ENCODE results near the gene TMEM258.

- TF ChIP-seq, protein P1, sequence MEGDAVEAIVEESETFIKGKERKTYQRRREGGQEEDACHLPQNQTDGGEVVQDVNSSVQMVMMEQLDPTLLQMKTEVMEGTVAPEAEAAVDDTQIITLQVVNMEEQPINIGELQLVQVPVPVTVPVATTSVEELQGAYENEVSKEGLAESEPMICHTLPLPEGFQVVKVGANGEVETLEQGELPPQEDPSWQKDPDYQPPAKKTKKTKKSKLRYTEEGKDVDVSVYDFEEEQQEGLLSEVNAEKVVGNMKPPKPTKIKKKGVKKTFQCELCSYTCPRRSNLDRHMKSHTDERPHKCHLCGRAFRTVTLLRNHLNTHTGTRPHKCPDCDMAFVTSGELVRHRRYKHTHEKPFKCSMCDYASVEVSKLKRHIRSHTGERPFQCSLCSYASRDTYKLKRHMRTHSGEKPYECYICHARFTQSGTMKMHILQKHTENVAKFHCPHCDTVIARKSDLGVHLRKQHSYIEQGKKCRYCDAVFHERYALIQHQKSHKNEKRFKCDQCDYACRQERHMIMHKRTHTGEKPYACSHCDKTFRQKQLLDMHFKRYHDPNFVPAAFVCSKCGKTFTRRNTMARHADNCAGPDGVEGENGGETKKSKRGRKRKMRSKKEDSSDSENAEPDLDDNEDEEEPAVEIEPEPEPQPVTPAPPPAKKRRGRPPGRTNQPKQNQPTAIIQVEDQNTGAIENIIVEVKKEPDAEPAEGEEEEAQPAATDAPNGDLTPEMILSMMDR (conservative IDR thresholded peaks at IDR 0.05 in 1 of 2, IDR thresholded peaks at IDR 0.05 in 1 of 2; ENCODE audit: extremely low read depth in 1 of 2, insufficient read depth in 1 of 2, low read depth in 1 of 2, low read length in 2 of 2): no peak
- no peak for TF ChIP-seq EZH2 (IDR thresholded peaks at IDR 0.05; ENCODE audit: borderline replicate concordance, low read length)
These were observed 48.0 kb upstream of the TMEM258 start for GRCh38 chr11:61840371-61840770.
